B cell (primary cell): ENCODE results near the gene BRI3BP. TPM values are rescaled to one million over a fixed set of nuclear protein-coding genes. Genes with fewer than 3 reads are reported as not detected.

Source experiments
- ATAC-seq: fragments of 200-7000 bp; cut with Tn5 transposase; one replicate; pipeline ENCODE4 v1.10.0; 2021; ENCODE audit warnings: low read depth, mild to moderate bottlenecking, moderate number of reproducible peaks, moderate library complexity
- CTCF ChIA-PET: fragments of 350-600 bp; sonication (Branson Sonifier 250); formaldehyde crosslinking; loops from one replicate; lab custom pipeline; 2021; ENCODE audit warnings: antibody characterized with exemption, inconsistent platforms; lab: Charles Lee
- POLR2A ChIA-PET: fragments of 350-600 bp; sonication (Branson Sonifier 250); formaldehyde crosslinking; loops from one replicate; lab custom pipeline; 2021; ENCODE audit warnings: antibody characterized with exemption; lab: Charles Lee
- DNase-seq: peaks from one replicate; pipeline ENCODE4 v3.0.0; 2013
- H2AFZ ChIP-seq: 2 replicates; pipeline ENCODE4 v1.6.1; 2012; ENCODE audit warnings: mild to moderate bottlenecking, low read depth, low read length; ENCODE audit not compliant: insufficient read depth, poor library complexity, severe bottlenecking
- H3K27ac ChIP-seq, 2 donors: 1 replicate in 1 of 2; 2 replicates in 1 of 2; pipeline ENCODE4 v1.5.1; 2012 to 2013; ENCODE audit warnings: low read length in 2 of 2, mild to moderate bottlenecking in 2 of 2, moderate library complexity in 1 of 2
- H3K27me3 ChIP-seq, 4 experiments: fragments of 200-600 bp in 1 of 4; sonication (generic) in 1 of 4; replicated peaks in 1 of 4; 1 replicate in 2 of 4; 2 replicates in 2 of 4; pipeline versions ENCODE4 v1.6.1 to v1.7.0; 2013 to 2016; ENCODE audit warnings: low read length in 3 of 4, mild to moderate bottlenecking in 2 of 4, mixed read lengths in 1 of 4, moderate library complexity in 1 of 4; ENCODE audit not compliant: insufficient read depth in 4 of 4, control insufficient read depth in 3 of 4; ENCODE audit errors: control extremely low read depth in 1 of 4
- H3K36me3 ChIP-seq, 2 experiments: replicated peaks in 1 of 2; 1 replicate in 1 of 2; 2 replicates in 1 of 2; pipeline versions ENCODE4 v1.6.1 to v1.7.1; 2013; ENCODE audit warnings: low read length in 1 of 2; ENCODE audit not compliant: insufficient read depth in 2 of 2, control insufficient read depth in 1 of 2; ENCODE audit errors: control extremely low read depth in 1 of 2, extremely low read depth in 1 of 2
- H3K4me1 ChIP-seq, 2 donors: fragments of 200-600 bp in 1 of 2; sonication (generic) in 1 of 2; 1 replicate in 1 of 2; 2 replicates in 1 of 2; pipeline versions ENCODE4 v1.5.1 to v1.6.1; 2013 to 2017; ENCODE audit warnings: low read length in 2 of 2; ENCODE audit not compliant: control insufficient read depth in 2 of 2, insufficient read depth in 2 of 2
- H3K4me2 ChIP-seq: replicated peaks from 2 replicates; pipeline ENCODE3; 2012; ENCODE audit warnings: mild to moderate bottlenecking, low read depth, low read length; ENCODE audit not compliant: poor library complexity, severe bottlenecking
- H3K4me3 ChIP-seq, 5 experiments: fragments of 200-600 bp in 1 of 5; sonication (generic) in 1 of 5; 1 replicate in 3 of 5; 2 replicates in 2 of 5; pipeline versions ENCODE4 v1.5.1 to v1.7.0; 2011 to 2016; ENCODE audit warnings: low read length in 4 of 5, mild to moderate bottlenecking in 4 of 5, low read depth in 2 of 5, control low read depth in 1 of 5, moderate library complexity in 1 of 5; ENCODE audit not compliant: insufficient read depth in 1 of 5; ENCODE audit errors: control extremely low read depth in 1 of 5, extremely low read depth in 1 of 5
- H3K79me2 ChIP-seq: fragments of 200-600 bp; sonication (generic); one replicate; pipeline ENCODE4 v1.6.0; 2016; ENCODE audit warnings: low read length; ENCODE audit not compliant: control insufficient read depth, insufficient read depth
- H3K9ac ChIP-seq: fragments of 200-600 bp; sonication (generic); 2 replicates; pipeline ENCODE4 v1.6.1; 2017; ENCODE audit warnings: mild to moderate bottlenecking, low read length, moderate library complexity
- H3K9me3 ChIP-seq, 3 donors: one replicate each; pipeline versions ENCODE4 v1.6.1 to v1.7.1; 2013; ENCODE audit warnings: low read length in 2 of 3; ENCODE audit not compliant: control insufficient read depth in 2 of 3, insufficient read depth in 1 of 3; ENCODE audit errors: control extremely low read depth in 1 of 3
- H4K20me1 ChIP-seq: 2 replicates; pipeline ENCODE4 v1.6.0; 2012; ENCODE audit warnings: mild to moderate bottlenecking, low read length; ENCODE audit not compliant: insufficient read depth, control insufficient read depth, poor library complexity, severe bottlenecking
- H3K27ac Mint-ChIP-seq: one replicate; pipeline ENCODE4 v1.8.0; 2021; ENCODE audit warnings: mixed read lengths
- H3K27me3 Mint-ChIP-seq: one replicate; pipeline ENCODE4 v1.8.0; 2021; ENCODE audit warnings: mixed read lengths
- H3K4me1 Mint-ChIP-seq: one replicate; pipeline ENCODE4 v1.8.0; 2021; ENCODE audit warnings: mixed read lengths
- H3K4me3 Mint-ChIP-seq: one replicate; pipeline ENCODE4 v1.8.0; 2021; ENCODE audit warnings: mixed read lengths
- H3K9me3 Mint-ChIP-seq: one replicate; pipeline ENCODE4 v1.8.0; 2022; ENCODE audit warnings: mixed read lengths; ENCODE audit not compliant: insufficient read depth
- CTCF ChIP-seq: fragments of 200-600 bp; IDR thresholded peaks from one replicate; pipeline ENCODE4 v1.8.0; 2022; ENCODE audit warnings: antibody characterized with exemption, mild to moderate bottlenecking
- EZH2 ChIP-seq: IDR thresholded peaks from 2 replicates; pipeline ENCODE4 v1.6.1; 2012; ENCODE audit warnings: borderline replicate concordance, low read depth, mild to moderate bottlenecking, moderate library complexity, low read length; ENCODE audit not compliant: insufficient read depth, poor library complexity, severe bottlenecking
- WGBS: methylation state at CpG from one replicate; pipeline ENCODE4 v1.1.5; 2013; ENCODE audit warnings: missing lambda C conversion rate; ENCODE audit not compliant: insufficient coverage; 5-methylcytosine and 5-hydroxymethylcytosine counted together
- intact Hi-C: fragments of 100-400 bp; cut with micrococcal nuclease; formaldehyde crosslinking; loops from one replicate; pipeline ENCODE4 v1.10.0; 2022
- polyA plus RNA-seq: library from polyadenylated mRNA; depleted of rRNA; stranded (reverse); fragments of >200 nt; gene quantifications from 2 replicates; pipeline ENCODE4 v1.2.3, GENCODE V29; 2012
- total RNA-seq, 2 donors: library from RNA; stranded (reverse); fragments of 120-200 nt in 1 of 2; gene quantifications; 1 replicate in 1 of 2; 2 replicates in 1 of 2; pipeline versions ENCODE4 v1.2.3 to v1.2.4, GENCODE V29; 2013 to 2022

The BRI3BP gene
- total and polyA plus RNA-seq, 2 donors (not counting 1 experiment from before 2014, with no cell fraction given): 5.2 to 14.3 TPM

GRCh38 chr12:125025606-125026235, 32.3 kb downstream of the BRI3BP start:
- Histone ChIP-seq H4K20me1 (no peaks in the 10 kb centered on the region), H3K4me2 (no peak overlapping the region), H3K9ac (no peak overlapping the region), H3K4me1 (no peaks in the 10 kb centered on the region), H3K79me2 (peaks cover 3% of the 10 kb centered on the region), H2AFZ (no peak overlapping the region), H3K36me3 (peaks cover 0 to 23% of the 10 kb centered on the region in 2 experiments), H3K27ac (no peak overlapping the region), H3K9me3 (peaks cover 0 to 10% (median 3%) of the 10 kb centered on the region in 3 donors), H3K27me3 (no peaks in the 10 kb centered on the region), H3K4me3 (no peak overlapping the region)
- Mint-ChIP-seq H3K4me3 (no peak overlapping the region), H3K4me1 (peaks cover 5% of the 10 kb centered on the region), H3K27ac (no peak overlapping the region), H3K27me3 (no peaks in the 10 kb centered on the region), H3K9me3 (no peaks in the 10 kb centered on the region)
- ChIA-PET POLR2A (interaction anchor here (0.5 kb wide), 1 partner anchor 172 kb away, joined by 3 read pairs; no protein-coding TSS in a partner anchor), CTCF (no interaction called here)
- ATAC-seq: no peak
- no peak for DNase-seq
- TF ChIP-seq CTCF (no peak), EZH2 (no peak)
- intact Hi-C loops: no loop called here
- 90% methylated on average over 4 of the region's 9 CpGs for WGBS

- H3K9ac ChIP-seq: no peak overlapping the region
- no peak for TF ChIP-seq CTCF
- TF ChIP-seq EZH2: no peak
- Mint-ChIP-seq H3K27ac (no peak overlapping the region), H3K9me3 (no peaks in the 10 kb centered on the region), H3K4me3 (no peak overlapping the region), H3K4me1 (peaks cover 5% of the 10 kb centered on the region), H3K27me3 (no peaks in the 10 kb centered on the region)
- ChIA-PET POLR2A (no interaction called here), CTCF (no interaction called here)
- H3K36me3 ChIP-seq: peaks cover 0 to 15% of the 10 kb centered on the region in 2 experiments
- intact Hi-C loops: no loop called here
- H3K9me3 ChIP-seq: peaks cover 0 to 5% (median 2%) of the 10 kb centered on the region in 3 donors
- H3K27ac ChIP-seq: no peak overlapping the region
- H3K4me2 ChIP-seq: no peak overlapping the region
- H3K4me1 ChIP-seq: no peaks in the 10 kb centered on the region
- H4K20me1 ChIP-seq: no peaks in the 10 kb centered on the region
- ATAC-seq: no peak
- no peaks in the 10 kb centered on the region for H3K27me3 ChIP-seq
- DNase-seq: no peak
- WGBS: 97% methylated on average over 5 of the region's 8 CpGs
- no peak overlapping the region for H2AFZ ChIP-seq
- H3K4me3 ChIP-seq: no peak overlapping the region
- H3K79me2 ChIP-seq: no peaks in the 10 kb centered on the region
Observed at GRCh38 chr12:125028106-125028505, 34.7 kb downstream of the BRI3BP start.
